Measurements from ENCODE around the gene MPV17L2.
"Not testable (repeated sequence)": the region's sequence is repeated elsewhere in the genome, so short reads cannot be mapped to it uniquely, and the experiment has no call there.

The MPV17L2 gene

GRCh38 chr19:18193388-18194180 lies 566 bp downstream of the MPV17L2 start:
- DNase-seq (ENCODE audit: low read depth): no peak

GRCh38 chr19:18194181-18194530 lies 1.1 kb downstream of the MPV17L2 start:
- no peak for DNase-seq (ENCODE audit: low read depth)

- no peak for DNase-seq (ENCODE audit: low read depth)
These were observed 1.7 kb downstream of the MPV17L2 start for GRCh38 chr19:18194554-18195238.

- no peak for DNase-seq (ENCODE audit: low read depth)
These were observed 3.5 kb downstream of the MPV17L2 start for GRCh38 chr19:18196511-18196845.

- DNase-seq (ENCODE audit: low read depth): no peak
These were observed 4.3 kb downstream of the MPV17L2 start for GRCh38 chr19:18197306-18197705.

- DNase-seq (ENCODE audit: low read depth): no peak
These were observed 4.9 kb downstream of the MPV17L2 start for GRCh38 chr19:18197941-18198340.

- no peak for DNase-seq (ENCODE audit: low read depth)
These were observed 5.4 kb downstream of the MPV17L2 start for GRCh38 chr19:18198374-18198773.

GRCh38 chr19:18202397-18202777 lies 9.4 kb downstream of the MPV17L2 start:
- no peak for DNase-seq (ENCODE audit: low read depth)

GRCh38 chr19:18202778-18203407 lies 9.9 kb downstream of the MPV17L2 start:
- no peak for DNase-seq (ENCODE audit: low read depth)

- DNase-seq (ENCODE audit: low read depth): no peak
These were observed 10.4 kb downstream of the MPV17L2 start for GRCh38 chr19:18203408-18203862.

- peak; percentile 99 for DNase-seq (ENCODE audit: low read depth)
These were observed 10.9 kb downstream of the MPV17L2 start, which contains the start of gene RAB3A for GRCh38 chr19:18203863-18204393. RAB3A (minus strand) TSS chr19:18204042; CDS start chr19:18202740, 1,302 bp downstream.

- DNase-seq (ENCODE audit: low read depth): no peak
These were observed 11.6 kb downstream of the MPV17L2 start for GRCh38 chr19:18204394-18205199.

GRCh38 chr19:18205200-18205892 lies 12.3 kb downstream of the MPV17L2 start:
- no peak for DNase-seq (ENCODE audit: low read depth)

- DNase-seq (ENCODE audit: low read depth): no peak
These were observed 13.0 kb downstream of the MPV17L2 start for GRCh38 chr19:18206018-18206417.

GRCh38 chr19:18208098-18208951 lies 15.3 kb downstream of the MPV17L2 start:
- DNase-seq (ENCODE audit: low read depth): no peak

GRCh38 chr19:18209912-18210311 lies 16.9 kb downstream of the MPV17L2 start:
- not testable (repeated sequence) for DNase-seq (ENCODE audit: low read depth)

GRCh38 chr19:18211683-18212082 lies 18.7 kb downstream of the MPV17L2 start:
- DNase-seq (ENCODE audit: low read depth): no peak

- no peak for DNase-seq (ENCODE audit: low read depth)
These were observed 21.9 kb downstream of the MPV17L2 start for GRCh38 chr19:18214779-18215433.

GRCh38 chr19:18216789-18217188 lies 23.8 kb downstream of the MPV17L2 start:
- DNase-seq (ENCODE audit: low read depth): no peak

- no peak for DNase-seq (ENCODE audit: low read depth)
These were observed 25.1 kb downstream of the MPV17L2 start for GRCh38 chr19:18218159-18218558.
